GM13977 (cell line): ENCODE measurements around the gene PLXNA1.

Experiments
- DNase-seq: peaks from one replicate; pipeline ENCODE4 v3.0.0; 2012; ENCODE audit warnings: low spot score
- in situ Hi-C: fragments of 300-500 bp; cut with MboI; formaldehyde crosslinking; loops from one replicate; pipeline ENCODE4 v1.12.0; 2022; ENCODE audit warnings: low sequenced_read_pairs, low pct_unique_long_range_greater_than_20kb, mixed read lengths, inconsistent platforms; ENCODE audit not compliant: unreplicated experiment
- TF ChIP-seq, protein P1 (sequence below): IDR thresholded peaks from 2 replicates; pipeline ENCODE4 v1.5.1; 2012; ENCODE audit warnings: mild to moderate bottlenecking, control low read depth; ENCODE audit not compliant: insufficient read depth; ENCODE audit errors: extremely low read depth, missing control alignments

The PLXNA1 gene

DNA sequence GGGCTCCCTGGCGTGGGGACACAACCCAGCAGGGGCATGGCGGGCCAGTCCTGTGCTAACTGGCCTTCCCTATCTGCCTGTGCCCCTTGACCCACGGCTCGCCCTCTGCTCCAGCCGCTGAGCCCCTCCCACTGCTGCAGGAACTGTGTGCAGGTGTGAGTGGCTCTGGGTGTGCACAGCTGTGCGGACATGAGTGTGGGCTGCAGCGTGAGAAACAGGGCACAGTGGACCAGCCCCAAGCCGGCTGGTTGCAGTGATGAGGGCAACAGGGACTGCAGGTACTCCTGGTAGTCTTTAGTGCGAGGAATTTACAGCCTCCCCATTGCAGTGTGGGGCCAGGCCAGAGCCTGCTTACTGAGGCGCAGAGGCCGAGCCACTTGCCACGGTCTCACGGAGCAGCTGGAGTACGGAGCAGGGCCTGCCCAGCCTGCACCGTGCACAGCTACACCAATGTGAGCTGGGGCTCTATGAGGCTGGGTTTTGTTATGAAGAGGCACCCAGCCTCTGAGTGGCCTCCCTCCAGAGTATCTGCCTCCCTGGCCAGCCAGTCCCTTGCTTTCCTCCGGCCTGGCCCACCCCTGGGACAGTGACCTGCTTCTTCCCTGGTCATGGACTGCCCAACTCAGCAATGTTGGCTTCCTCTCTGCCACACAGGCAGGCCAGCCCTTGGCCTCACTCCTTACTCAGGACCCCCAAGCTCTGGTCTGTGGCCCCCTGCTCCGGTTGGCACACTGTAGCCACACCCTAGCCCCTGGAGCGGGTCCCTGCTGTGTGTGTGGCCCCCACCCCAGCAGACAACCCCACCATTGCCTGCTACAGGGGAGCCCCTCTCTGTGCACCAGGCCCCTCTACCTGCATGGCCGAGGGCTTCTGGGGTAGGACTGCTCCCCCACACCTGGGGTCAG is 47.8 kb downstream of the PLXNA1 start:
- TF ChIP-seq, protein P1, sequence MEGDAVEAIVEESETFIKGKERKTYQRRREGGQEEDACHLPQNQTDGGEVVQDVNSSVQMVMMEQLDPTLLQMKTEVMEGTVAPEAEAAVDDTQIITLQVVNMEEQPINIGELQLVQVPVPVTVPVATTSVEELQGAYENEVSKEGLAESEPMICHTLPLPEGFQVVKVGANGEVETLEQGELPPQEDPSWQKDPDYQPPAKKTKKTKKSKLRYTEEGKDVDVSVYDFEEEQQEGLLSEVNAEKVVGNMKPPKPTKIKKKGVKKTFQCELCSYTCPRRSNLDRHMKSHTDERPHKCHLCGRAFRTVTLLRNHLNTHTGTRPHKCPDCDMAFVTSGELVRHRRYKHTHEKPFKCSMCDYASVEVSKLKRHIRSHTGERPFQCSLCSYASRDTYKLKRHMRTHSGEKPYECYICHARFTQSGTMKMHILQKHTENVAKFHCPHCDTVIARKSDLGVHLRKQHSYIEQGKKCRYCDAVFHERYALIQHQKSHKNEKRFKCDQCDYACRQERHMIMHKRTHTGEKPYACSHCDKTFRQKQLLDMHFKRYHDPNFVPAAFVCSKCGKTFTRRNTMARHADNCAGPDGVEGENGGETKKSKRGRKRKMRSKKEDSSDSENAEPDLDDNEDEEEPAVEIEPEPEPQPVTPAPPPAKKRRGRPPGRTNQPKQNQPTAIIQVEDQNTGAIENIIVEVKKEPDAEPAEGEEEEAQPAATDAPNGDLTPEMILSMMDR: no peak
- DNase-seq: no peak
- in situ Hi-C loops: no loop called here

DNA sequence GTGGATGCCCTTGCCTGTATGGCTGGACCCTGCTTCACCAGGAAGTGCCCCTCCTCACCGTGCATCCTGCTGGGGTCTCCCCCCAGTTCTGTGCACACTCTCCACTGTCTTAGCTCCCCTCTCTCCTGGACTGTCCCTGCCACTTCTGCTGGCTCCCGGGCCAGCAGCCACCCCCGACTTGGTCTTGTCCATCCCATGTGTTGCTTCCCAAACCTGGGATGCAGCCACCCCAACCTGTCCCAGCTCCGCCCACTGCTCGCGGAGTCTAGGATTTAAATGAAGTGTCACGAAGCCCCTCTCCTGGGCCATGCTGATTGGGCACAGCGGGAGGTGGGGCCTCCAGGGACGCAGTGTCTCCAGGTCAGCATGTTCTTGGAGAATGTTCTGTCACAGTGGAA is 48.5 kb downstream of the PLXNA1 start:
- DNase-seq: no peak
- TF ChIP-seq, protein P1: no peak
- in situ Hi-C loops: no loop called here

- in situ Hi-C loops: no loop called here
- TF ChIP-seq, protein P1: no peak
- no peak for DNase-seq
Measured at GRCh38 chr3:127031845-127032244, 48.9 kb downstream of the PLXNA1 start.

GRCh38 chr3:127032296-127032990 is 49.5 kb downstream of the PLXNA1 start:
- no peak for DNase-seq
- TF ChIP-seq, protein P1: no peak
- in situ Hi-C loops: no loop called here
